RWPE2 (cell line): ENCODE data around the gene SCFD2.

Source experiments
- ATAC-seq: fragments of 200-7000 bp; cut with Tn5 transposase; 3 replicates; pipeline ENCODE4 v1.9.1; 2021; ENCODE audit warnings: low read depth
- DNase-seq: peaks from one replicate; pipeline ENCODE4 v3.0.0-alpha.2; 2020; ENCODE audit warnings: low spot score
- H3K27ac ChIP-seq: fragments of 450-650 bp; 2 replicates; pipeline ENCODE4 v1.5.1; 2017; ENCODE audit warnings: mild to moderate bottlenecking; ENCODE audit not compliant: poor library complexity, severe bottlenecking
- H3K27me3 ChIP-seq: fragments of 250-450 bp; sonication (Bioruptor Pico); 2 replicates; pipeline ENCODE4 v1.5.1; 2021; ENCODE audit warnings: mild to moderate bottlenecking, moderate library complexity; ENCODE audit not compliant: insufficient read depth, poor library complexity, severe bottlenecking
- H3K36me3 ChIP-seq: fragments of 250-450 bp; sonication (Bioruptor Pico); 2 replicates; pipeline ENCODE4 v1.5.1; 2020; ENCODE audit warnings: low read depth, mild to moderate bottlenecking, moderate library complexity
- H3K4me1 ChIP-seq: fragments of 250-450 bp; sonication (Bioruptor Pico); 2 replicates; pipeline ENCODE4 v1.5.1; 2021; ENCODE audit warnings: mild to moderate bottlenecking, moderate library complexity; ENCODE audit not compliant: insufficient read depth, poor library complexity, severe bottlenecking
- H3K4me3 ChIP-seq: fragments of 250-450 bp; sonication (Bioruptor Pico); 2 replicates; pipeline ENCODE4 v1.5.1; 2021; ENCODE audit warnings: mild to moderate bottlenecking, moderate library complexity; ENCODE audit not compliant: severe bottlenecking
- H3K9me3 ChIP-seq: fragments of 250-450 bp; sonication (Bioruptor Pico); 2 replicates; pipeline ENCODE4 v1.5.1; 2021; ENCODE audit warnings: mild to moderate bottlenecking, moderate library complexity; ENCODE audit not compliant: severe bottlenecking
- TF ChIP-seq, protein P1 (sequence below): fragments of 450-650 bp; IDR thresholded peaks from one replicate; pipeline ENCODE4 v1.5.1; 2017; ENCODE audit warnings: mild to moderate bottlenecking, moderate library complexity; ENCODE audit not compliant: poor library complexity, severe bottlenecking

SCFD2 gene

DNA sequence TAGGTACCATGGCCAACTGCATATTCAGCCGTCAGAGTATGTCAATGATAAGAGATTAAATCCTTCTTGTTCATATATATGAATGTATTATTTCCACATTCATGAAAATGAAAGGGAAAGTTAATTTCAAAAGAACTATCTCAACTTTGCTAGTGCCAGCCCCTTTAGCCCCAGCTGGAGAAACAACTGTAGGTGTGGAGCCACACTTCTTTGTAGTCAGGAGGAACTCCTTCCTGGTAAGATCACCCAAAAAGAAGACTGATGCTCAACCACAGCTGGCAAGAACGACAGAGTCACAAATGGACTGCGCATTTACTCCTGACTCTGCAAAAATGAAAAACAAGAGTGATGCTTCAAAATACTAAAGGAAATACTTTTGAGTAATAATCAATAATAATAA lies 367.4 kb downstream of the SCFD2 start:
- TF ChIP-seq, protein P1, sequence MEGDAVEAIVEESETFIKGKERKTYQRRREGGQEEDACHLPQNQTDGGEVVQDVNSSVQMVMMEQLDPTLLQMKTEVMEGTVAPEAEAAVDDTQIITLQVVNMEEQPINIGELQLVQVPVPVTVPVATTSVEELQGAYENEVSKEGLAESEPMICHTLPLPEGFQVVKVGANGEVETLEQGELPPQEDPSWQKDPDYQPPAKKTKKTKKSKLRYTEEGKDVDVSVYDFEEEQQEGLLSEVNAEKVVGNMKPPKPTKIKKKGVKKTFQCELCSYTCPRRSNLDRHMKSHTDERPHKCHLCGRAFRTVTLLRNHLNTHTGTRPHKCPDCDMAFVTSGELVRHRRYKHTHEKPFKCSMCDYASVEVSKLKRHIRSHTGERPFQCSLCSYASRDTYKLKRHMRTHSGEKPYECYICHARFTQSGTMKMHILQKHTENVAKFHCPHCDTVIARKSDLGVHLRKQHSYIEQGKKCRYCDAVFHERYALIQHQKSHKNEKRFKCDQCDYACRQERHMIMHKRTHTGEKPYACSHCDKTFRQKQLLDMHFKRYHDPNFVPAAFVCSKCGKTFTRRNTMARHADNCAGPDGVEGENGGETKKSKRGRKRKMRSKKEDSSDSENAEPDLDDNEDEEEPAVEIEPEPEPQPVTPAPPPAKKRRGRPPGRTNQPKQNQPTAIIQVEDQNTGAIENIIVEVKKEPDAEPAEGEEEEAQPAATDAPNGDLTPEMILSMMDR: no peak
- H3K27ac ChIP-seq: no peak overlapping the region
- no peaks in the 10 kb centered on the region for H3K9me3 ChIP-seq
- no peak for ATAC-seq
- no peak for DNase-seq
- no peaks in the 10 kb centered on the region for H3K27me3 ChIP-seq
- H3K4me1 ChIP-seq: peaks cover 9% of the 10 kb centered on the region
- H3K36me3 ChIP-seq: no peaks in the 10 kb centered on the region
- H3K4me3 ChIP-seq: no peak overlapping the region

DNA sequence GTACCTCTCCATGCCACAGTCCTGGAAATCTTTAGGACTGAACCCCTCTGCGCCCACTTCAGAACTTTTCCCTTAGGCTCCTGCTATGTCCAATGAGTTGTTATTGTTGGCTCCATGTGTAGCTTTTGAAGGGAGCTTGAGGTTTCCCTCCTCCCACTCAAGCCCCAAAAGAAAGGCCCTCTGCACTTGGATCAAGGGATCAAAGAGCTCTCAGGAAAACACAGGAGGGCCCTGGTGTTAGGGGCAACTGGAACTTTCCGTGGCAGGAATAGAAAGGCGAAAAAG lies 368.8 kb downstream of the SCFD2 start:
- TF ChIP-seq, protein P1: no peak
- H3K27ac ChIP-seq: no peak overlapping the region
- no peak for DNase-seq
- H3K36me3 ChIP-seq: no peaks in the 10 kb centered on the region
- no peak for ATAC-seq
- H3K4me3 ChIP-seq: no peak overlapping the region
- H3K27me3 ChIP-seq: no peaks in the 10 kb centered on the region
- H3K9me3 ChIP-seq: no peaks in the 10 kb centered on the region
- peaks cover 9% of the 10 kb centered on the region for H3K4me1 ChIP-seq

GRCh38 chr4:52996261-52997131 lies 369.4 kb downstream of the SCFD2 start:
- Histone ChIP-seq H3K27ac (no peak overlapping the region), H3K4me1 (peaks cover 9% of the 10 kb centered on the region)
- no peak for ATAC-seq

DNA sequence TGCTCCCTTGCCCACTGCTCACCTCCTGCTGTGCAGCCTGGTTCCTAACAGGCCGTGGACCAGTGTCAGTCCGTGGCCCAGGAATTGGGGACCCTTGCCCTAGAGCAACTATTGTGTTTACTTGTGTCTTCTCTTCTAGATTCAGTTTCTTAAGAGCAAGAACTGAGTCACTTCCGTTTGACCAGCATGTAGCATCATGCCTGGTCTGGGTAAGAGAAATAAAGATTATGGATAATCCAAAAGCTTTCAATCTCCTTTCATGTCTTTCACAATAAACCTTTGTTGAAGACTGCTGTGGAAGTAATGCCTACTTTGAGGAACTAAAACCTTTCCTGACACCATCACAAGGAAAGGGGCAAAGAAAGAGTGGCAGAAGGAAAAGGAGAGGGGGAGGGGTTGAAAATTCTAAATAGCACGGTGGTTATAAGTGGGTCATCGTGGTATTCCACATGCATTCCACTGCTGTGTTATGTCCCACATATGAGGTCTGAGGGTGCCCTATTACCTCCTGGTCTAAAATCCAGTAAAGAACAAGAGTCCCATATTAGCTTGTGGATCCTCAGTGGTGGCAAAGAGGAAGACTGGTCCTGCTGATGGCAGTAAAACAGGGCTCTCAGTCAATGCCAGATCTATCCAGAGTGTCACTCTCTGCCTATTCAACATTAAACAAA lies 370.4 kb downstream of the SCFD2 start:
- H3K27ac ChIP-seq: no peak overlapping the region
- TF ChIP-seq, protein P1: no peak
- H3K9me3 ChIP-seq: no peaks in the 10 kb centered on the region
- H3K4me3 ChIP-seq: no peak overlapping the region
- H3K4me1 ChIP-seq: peaks cover 9% of the 10 kb centered on the region
- ATAC-seq (no peak), DNase-seq (no peak)
- H3K27me3 ChIP-seq: no peaks in the 10 kb centered on the region
- no peaks in the 10 kb centered on the region for H3K36me3 ChIP-seq

More at GRCh38 chr4:52996261-52997131, 369.4 kb downstream of the SCFD2 start:
- Histone ChIP-seq H3K27me3 (no peaks in the 10 kb centered on the region), H3K9me3 (no peaks in the 10 kb centered on the region), H3K4me3 (no peak overlapping the region), H3K36me3 (no peaks in the 10 kb centered on the region)
- TF ChIP-seq, protein P1: no peak
- DNase-seq: no peak

- Histone ChIP-seq H3K27me3 (no peaks in the 10 kb centered on the region), H3K9me3 (no peaks in the 10 kb centered on the region), H3K4me1 (peaks cover 9% of the 10 kb centered on the region), H3K4me3 (no peak overlapping the region), H3K36me3 (no peaks in the 10 kb centered on the region), H3K27ac (no peak overlapping the region)
- TF ChIP-seq, protein P1: no peak
- ATAC-seq: no peak
- no peak for DNase-seq
Measured at GRCh38 chr4:52994567-52994966, 371.3 kb downstream of the SCFD2 start.
